ENCODE measurements around the gene INTU.

The INTU gene

GRCh38 chr4:127748957-127749356 lies 116.2 kb downstream of the INTU start:
- DNase-seq (ENCODE audit: low read depth), result no peak

GRCh38 chr4:127756906-127757305 lies 124.1 kb downstream of the INTU start:
- DNase-seq (ENCODE audit: low read depth), result no peak

DNA sequence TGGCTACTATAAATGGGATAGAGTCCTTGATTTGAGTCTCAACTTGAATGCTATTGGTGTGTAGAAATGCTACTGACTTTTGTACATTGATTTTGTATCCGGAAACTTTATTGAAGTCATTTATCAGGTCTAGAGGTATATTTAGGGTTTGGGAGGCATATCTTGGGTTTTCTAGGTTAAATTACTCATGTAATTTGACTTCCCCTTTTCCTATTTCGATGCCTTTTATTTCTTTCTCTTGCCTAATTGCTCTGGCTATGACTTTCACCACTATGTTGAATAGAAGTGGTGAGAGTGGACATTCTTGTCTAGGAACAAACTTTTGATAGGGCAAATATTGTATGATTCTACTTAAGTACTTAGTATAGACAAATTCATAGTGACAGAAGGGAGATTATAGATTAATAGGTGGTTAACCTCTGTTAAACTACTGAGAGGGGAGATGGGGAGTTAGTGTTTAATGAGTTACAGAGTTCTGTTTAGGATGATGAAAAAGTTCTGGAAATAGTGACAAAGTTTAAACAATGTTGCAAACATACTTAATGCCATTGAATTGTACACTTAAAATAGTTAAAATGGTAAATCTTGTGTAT lies 126.6 kb downstream of the INTU start:
- DNase-seq (ENCODE audit: low read depth), result no peak

DNA sequence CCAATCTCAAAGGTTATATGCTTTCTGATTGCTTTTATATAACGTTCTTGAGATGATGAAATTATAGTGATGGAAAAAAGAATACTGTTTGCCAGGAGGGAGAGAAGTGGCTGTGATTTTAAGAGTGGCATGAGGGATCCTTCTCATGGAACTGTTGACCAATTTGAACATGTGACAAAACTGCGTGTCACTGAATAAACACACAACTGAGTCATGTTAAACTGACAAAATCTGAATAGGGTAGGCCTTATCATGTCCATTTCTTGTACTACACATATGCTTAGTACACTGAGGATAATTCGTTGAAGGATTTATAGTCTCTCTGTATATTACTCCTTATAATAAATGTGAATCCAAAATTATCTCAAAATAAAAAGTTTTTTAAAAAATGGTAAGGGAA lies 127.1 kb downstream of the INTU start:
- DNase-seq (ENCODE audit: low read depth), result no peak

- no peak for DNase-seq (ENCODE audit: low read depth)
Measured at GRCh38 chr4:127771535-127772275, 138.9 kb downstream of the INTU start.

DNA sequence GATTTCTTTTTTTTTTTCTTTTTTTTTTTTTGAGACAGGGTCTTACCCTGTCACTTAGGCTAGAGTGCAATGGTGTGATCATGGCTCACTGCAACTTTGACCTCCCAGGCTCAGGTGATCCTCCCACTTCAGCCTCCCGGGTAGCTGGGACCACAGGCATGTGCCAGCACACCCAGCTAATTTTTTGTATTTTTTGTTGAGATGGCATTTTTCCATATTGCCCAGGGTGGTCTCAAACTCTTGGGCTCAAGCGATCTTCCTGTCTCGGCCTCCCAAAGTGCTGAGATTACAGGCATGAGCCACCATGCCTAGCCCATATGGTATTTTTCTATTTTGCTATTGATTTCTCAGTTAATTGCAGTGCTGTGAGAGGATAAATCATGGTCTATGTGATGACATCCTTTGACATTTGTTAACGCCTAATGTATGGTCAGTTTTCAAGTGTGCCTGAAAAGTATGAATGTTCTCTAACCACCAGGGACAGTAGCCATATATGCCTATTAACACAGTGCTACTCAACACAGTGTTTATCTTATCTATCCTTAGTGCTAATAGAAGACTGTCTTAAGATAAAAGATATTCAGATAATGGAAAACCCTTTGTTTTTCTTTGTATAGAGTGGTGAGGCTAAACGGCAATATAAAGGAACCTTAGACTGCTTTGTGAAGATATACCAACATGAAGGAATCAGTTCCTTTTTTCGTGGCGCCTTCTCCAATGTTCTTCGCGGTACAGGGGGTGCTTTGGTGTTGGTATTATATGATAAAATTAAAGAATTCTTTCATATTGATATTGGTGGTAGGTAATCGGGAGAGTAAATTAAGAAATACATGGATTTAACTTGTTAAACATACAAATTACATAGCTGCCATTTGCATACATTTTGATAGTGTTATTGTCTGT lies 140.3 kb downstream of the INTU start:
- no peak for DNase-seq (ENCODE audit: low read depth)

DNA sequence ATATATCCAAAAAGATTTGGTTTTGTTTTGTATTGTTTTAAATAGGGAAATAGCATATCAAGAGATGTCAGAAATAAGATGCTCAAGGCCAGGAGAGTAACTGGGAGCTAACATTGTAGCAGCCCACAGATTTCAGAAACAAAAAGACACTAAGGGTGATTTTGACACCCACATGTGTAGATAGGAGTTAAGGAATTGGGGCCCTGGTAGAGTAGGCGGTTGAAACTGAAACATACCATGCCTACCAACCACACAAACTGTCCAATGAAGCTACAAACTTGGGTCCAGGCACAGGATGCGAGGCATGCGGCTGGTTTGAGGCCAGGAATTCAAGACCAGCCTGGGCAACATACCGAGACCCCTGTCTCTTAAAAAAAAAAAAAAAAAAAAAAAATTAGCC lies 143.1 kb downstream of the INTU start:
- DNase-seq (ENCODE audit: low read depth), result no peak
